Testis (tissue), 3 donors: ENCODE results near the gene ZMIZ1. TPM values are rescaled to one million over a fixed set of nuclear protein-coding genes. Genes with fewer than 3 reads are reported as not detected.

Experiments
- DNase-seq: peaks from one replicate; pipeline ENCODE4 v3.0.0-alpha.2; 2019
- H3K27ac ChIP-seq, 2 donors: fragments of 200-600 bp; sonication (generic); one replicate each; pipeline ENCODE4 v1.5.1; 2019
- H3K27me3 ChIP-seq: fragments of 200-600 bp; sonication (generic); one replicate; pipeline ENCODE4 v1.5.1; 2019
- H3K36me3 ChIP-seq: fragments of 200-600 bp; sonication (generic); one replicate; pipeline ENCODE4 v1.5.1; 2017; ENCODE audit warnings: low read depth; ENCODE audit errors: missing control alignments
- H3K4me1 ChIP-seq: fragments of 200-600 bp; sonication (generic); one replicate; pipeline ENCODE4 v1.5.1; 2019
- H3K4me3 ChIP-seq, 2 donors: fragments of 200-600 bp; sonication (generic); one replicate each; pipeline ENCODE4 v1.5.1; 2017 to 2019
- H3K9me3 ChIP-seq: fragments of 200-600 bp; sonication (generic); one replicate; pipeline ENCODE4 v1.5.1; 2017
- POLR2A ChIP-seq: fragments of 450-650 bp; IDR thresholded peaks from one replicate; pipeline ENCODE4 v1.6.1; 2017; ENCODE audit warnings: antibody characterized with exemption, mild to moderate bottlenecking, moderate library complexity
- WGBS, 2 donors: methylation state at CpG; one replicate each; pipeline ENCODE4 v1.1.5; 2018; 5-methylcytosine and 5-hydroxymethylcytosine counted together
- intact Hi-C: fragments of 100-400 bp; cut with DNase I; formaldehyde crosslinking; loops from one replicate; pipeline ENCODE4 v1.15.1; 2023; ENCODE audit warnings: low total_unique reads
- polyA plus RNA-seq: library from polyadenylated mRNA; stranded (reverse); fragments of 350-450 nt; fragmentation: Illumina TruSeq; extraction: RNeasy Lipid Tissue Mini Kit (QIAGEN cat#74804); gene quantifications from one replicate; pipeline ENCODE4 v1.2.3, GENCODE V29; 2014; ENCODE audit warnings: low read depth, low replicate concordance; ENCODE audit not compliant: insufficient read depth
- total RNA-seq, 2 donors: library from RNA; depleted of rRNA; stranded (reverse); fragments of >200 nt; gene quantifications; one replicate each; pipeline ENCODE4 v1.2.3, GENCODE V29; 2016
- TF ChIP-seq, protein P1 (sequence below), 3 experiments: fragments of 450-650 bp in 2 of 3; fragments of 200-600 bp in 1 of 3; sonication (generic) in 1 of 3; IDR thresholded peaks; one replicate each; pipeline ENCODE4 v1.5.1; 2016 to 2019; ENCODE audit warnings: antibody characterized with exemption in 3 of 3, mild to moderate bottlenecking in 2 of 3, moderate library complexity in 1 of 3

Gene ZMIZ1
- total and polyA plus RNA-seq, 3 donors from 2014 or later, result 15.2 to 22.0 (median 18.8) TPM

DNA sequence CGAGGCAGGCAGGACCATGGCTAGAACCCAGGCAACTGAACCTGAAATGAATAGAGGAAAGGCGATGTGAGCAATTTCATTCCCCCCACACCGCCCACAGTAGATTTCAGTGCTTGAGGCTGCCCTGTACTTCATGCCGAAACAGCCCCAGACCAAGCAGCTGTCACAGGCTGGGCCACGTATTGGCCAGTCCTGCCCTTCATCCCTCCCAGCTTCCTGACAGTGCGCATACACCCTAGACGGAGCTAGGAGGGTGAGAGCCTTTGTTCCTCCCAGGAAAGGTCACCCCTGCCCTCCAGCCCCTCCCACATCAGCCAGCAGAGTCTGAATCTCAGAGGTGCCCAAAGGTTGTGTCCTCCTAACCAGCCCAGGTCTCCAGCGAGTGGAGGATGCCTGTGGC lies 98.8 kb downstream of the ZMIZ1 start:
- H3K9me3 ChIP-seq, result no peaks in the 10 kb centered on the region
- no peak for DNase-seq
- H3K4me3 ChIP-seq, result no peak overlapping the region
- no peak for TF ChIP-seq POLR2A
- TF ChIP-seq, protein P1, sequence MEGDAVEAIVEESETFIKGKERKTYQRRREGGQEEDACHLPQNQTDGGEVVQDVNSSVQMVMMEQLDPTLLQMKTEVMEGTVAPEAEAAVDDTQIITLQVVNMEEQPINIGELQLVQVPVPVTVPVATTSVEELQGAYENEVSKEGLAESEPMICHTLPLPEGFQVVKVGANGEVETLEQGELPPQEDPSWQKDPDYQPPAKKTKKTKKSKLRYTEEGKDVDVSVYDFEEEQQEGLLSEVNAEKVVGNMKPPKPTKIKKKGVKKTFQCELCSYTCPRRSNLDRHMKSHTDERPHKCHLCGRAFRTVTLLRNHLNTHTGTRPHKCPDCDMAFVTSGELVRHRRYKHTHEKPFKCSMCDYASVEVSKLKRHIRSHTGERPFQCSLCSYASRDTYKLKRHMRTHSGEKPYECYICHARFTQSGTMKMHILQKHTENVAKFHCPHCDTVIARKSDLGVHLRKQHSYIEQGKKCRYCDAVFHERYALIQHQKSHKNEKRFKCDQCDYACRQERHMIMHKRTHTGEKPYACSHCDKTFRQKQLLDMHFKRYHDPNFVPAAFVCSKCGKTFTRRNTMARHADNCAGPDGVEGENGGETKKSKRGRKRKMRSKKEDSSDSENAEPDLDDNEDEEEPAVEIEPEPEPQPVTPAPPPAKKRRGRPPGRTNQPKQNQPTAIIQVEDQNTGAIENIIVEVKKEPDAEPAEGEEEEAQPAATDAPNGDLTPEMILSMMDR (IDR thresholded peaks at IDR 0.05), result no peak
- H3K36me3 ChIP-seq, result no peaks in the 10 kb centered on the region
- 77 to 92% methylated on average over 7 to 8 of the region's 8 CpGs for WGBS, 2 donors
- H3K27me3 ChIP-seq, result no peaks in the 10 kb centered on the region
- no peak overlapping the region for H3K27ac ChIP-seq
- intact Hi-C loops, result no loop called here
- H3K4me1 ChIP-seq, result peaks cover 25% of the 10 kb centered on the region

DNA sequence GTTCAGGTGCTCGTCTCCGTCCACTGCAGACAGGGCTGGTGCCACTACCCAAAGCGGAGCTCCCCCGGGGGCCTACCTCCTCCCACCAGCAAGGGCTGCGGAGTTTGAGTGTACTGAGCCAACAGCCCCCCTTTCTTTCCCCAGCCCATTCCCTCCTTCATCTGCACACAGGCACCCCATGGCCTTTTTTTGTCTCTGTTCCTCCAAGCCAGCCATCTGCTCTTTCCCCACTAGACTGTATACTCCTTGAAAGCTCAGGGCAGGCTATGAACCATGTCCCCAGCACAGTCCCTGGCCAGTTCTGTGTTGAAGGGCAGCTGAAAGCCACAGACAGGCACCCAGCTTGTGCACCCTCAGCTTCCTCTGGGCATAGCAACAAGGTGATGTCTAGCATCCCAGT lies 99.4 kb downstream of the ZMIZ1 start:
- no peaks in the 10 kb centered on the region for H3K36me3 ChIP-seq
- H3K27me3 ChIP-seq, result no peaks in the 10 kb centered on the region
- peaks cover 25% of the 10 kb centered on the region for H3K4me1 ChIP-seq
- DNase-seq, result no peak
- 91 to 92% methylated on average over 4 to 5 of the region's 5 CpGs for WGBS, 2 donors
- no peak overlapping the region for H3K4me3 ChIP-seq
- intact Hi-C loops, result no loop called here
- TF ChIP-seq POLR2A, result no peak
- H3K9me3 ChIP-seq, result no peaks in the 10 kb centered on the region
- H3K27ac ChIP-seq, result no peak overlapping the region

DNA sequence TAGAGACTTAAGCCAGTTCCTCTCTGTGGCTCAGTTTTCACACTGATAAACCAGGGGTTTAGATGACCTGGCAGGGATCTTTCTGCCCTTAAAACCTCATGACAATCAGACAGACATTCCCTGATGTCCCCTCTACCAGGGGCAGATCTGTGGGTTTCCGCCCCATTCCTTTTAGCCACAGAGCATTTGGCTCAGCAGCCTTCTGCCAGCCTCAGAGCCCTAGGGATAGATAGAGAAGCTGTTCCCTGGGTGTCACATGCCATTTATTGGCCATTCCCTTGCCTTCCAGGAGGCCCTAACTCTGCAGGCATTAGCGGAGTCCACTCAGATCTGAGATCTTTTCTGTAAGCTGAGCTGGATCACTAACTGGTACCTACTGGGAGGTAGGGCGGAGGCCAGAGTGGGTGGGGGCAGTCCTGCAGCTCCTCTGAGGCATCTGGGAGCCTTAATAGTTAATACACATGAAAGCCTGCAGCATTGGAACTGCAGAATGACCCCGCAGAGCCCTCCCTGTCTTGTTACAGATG lies 101.5 kb downstream of the ZMIZ1 start:
- Histone ChIP-seq H3K9me3 (no peaks in the 10 kb centered on the region), H3K4me1 (peaks cover 28% of the 10 kb centered on the region), H3K27ac (no peak overlapping the region), H3K27me3 (no peaks in the 10 kb centered on the region), H3K36me3 (no peaks in the 10 kb centered on the region), H3K4me3 (no peak overlapping the region)
- 86 to 100% methylated on average over 1 to 4 of the region's 4 CpGs for WGBS, 2 donors
- intact Hi-C loops, result no loop called here
- TF ChIP-seq, protein P1 (IDR thresholded peaks at IDR 0.05), result no peak
- no peak for DNase-seq

DNA sequence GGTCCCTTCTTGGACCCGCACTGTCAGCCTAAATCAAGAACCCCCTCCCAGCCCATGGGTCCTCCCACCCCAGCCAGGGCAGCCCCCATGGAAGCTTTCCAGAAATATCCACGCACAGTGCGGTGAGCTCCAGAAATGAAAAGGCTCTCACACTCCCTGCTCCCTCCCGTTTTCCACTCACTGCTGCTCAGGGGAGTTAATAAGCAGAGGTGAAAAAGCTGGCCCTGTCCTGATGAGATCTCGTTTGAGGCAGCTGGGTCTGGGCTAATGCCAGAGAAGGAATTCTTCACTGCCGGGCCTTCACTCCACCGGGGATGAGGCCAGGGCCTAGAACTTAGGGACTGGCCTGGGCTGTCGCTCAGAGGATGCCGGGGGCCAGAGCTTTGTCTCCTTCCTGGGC lies 102.2 kb downstream of the ZMIZ1 start:
- WGBS, 2 donors, result 60 to 63% methylated on average over 9 of the region's 9 CpGs
- intact Hi-C loops, result no loop called here
- Histone ChIP-seq H3K9me3 (no peaks in the 10 kb centered on the region), H3K27ac (no peak overlapping the region), H3K4me1 (peaks cover 29% of the 10 kb centered on the region), H3K36me3 (no peaks in the 10 kb centered on the region), H3K4me3 (no peak overlapping the region), H3K27me3 (no peaks in the 10 kb centered on the region)
- no peak for DNase-seq
- no peak for TF ChIP-seq POLR2A
- TF ChIP-seq, protein P1 (IDR thresholded peaks at IDR 0.05), result no peak

DNA sequence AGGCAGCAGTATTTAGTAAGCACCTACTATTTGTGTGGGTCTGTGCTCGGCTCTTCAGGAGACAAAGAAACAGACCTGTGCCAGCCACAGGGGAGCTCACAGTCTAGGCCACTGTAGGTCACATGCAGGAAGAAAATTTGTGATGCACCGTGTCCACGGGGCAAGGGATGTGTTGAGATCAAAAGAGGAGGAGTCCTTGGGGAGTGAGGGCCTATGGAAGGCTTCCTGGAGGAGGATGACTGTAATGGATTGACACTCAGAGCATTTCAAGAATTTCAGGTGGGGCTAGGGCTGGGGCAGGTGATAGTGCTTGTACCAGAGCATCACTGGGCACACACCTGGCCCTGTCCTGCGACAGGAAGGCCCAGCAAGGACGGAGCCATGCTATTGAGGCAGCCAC lies 102.7 kb downstream of the ZMIZ1 start:
- 86 to 87% methylated on average over 3 to 5 of the region's 5 CpGs for WGBS, 2 donors
- no peak for TF ChIP-seq POLR2A
- TF ChIP-seq, protein P1 (IDR thresholded peaks at IDR 0.05), result no peak
- Histone ChIP-seq H3K4me3 (no peak overlapping the region), H3K27ac (no peak overlapping the region), H3K9me3 (no peaks in the 10 kb centered on the region), H3K4me1 (peaks cover 29% of the 10 kb centered on the region), H3K27me3 (no peaks in the 10 kb centered on the region), H3K36me3 (no peaks in the 10 kb centered on the region)
- intact Hi-C loops, result no loop called here
- no peak for DNase-seq
